HEK293 (cell line): ENCODE data around the gene IGSF9.

Experiments
- ZFP37 ChIP-seq: fragments of 450-650 bp; formaldehyde crosslinking; IDR thresholded peaks from 2 replicates; pipeline ENCODE4 v1.5.1; 2016; ENCODE audit warnings: missing biosample characterization, missing genetic modification characterization
- ZNF174 ChIP-seq: fragments of 450-650 bp; formaldehyde crosslinking; IDR thresholded peaks from 2 replicates; pipeline ENCODE4 v1.5.0; 2017; ENCODE audit warnings: missing biosample characterization, mild to moderate bottlenecking, missing genetic modification characterization
- ZNF274 ChIP-seq, 2 experiments: fragments of 200-500 bp in 1 of 2; fragments of 450-650 bp in 1 of 2; sonication (Bioruptor generic) in 1 of 2; formaldehyde crosslinking in 1 of 2; IDR thresholded peaks; 2 replicates each; pipeline versions ENCODE4 v1.5.1 to v1.6.1; 2014 to 2016; ENCODE audit warnings: borderline replicate concordance in 1 of 2, inconsistent platforms in 1 of 2, low read length in 1 of 2, missing biosample characterization in 1 of 2, missing genetic modification characterization in 1 of 2
- TF ChIP-seq, protein P1 (sequence below): fragments of 450-650 bp; formaldehyde crosslinking; IDR thresholded peaks from 2 replicates; pipeline ENCODE4 v1.5.1; 2016; ENCODE audit warnings: missing biosample characterization, missing genetic modification characterization

DNA sequence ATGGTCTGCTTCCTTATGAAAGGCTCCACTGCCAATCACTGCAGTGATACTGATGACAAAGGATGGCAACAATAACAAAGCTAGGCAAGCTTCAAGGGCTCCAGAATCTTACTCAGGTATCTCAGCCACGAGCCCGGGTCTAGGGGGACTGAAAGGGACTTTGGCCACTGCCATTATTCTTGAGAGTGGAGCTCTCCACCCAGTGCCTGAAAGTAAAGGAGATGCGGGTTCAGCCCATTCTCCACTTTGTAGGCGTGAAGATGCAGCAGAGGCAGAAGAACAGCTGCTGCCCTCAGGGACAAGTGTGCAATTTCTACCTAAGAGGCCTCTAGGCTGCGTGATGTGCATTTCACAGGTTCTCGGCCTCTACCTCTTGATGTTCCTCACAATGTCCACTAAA, 40.1 kb upstream of the IGSF9 start:
- TF ChIP-seq ZFP37 (tag by site-specific recombination) = no peak
- TF ChIP-seq ZNF274 (IDR thresholded peaks at IDR 0.05; ENCODE audit: low read length) = no peak
- TF ChIP-seq ZNF274 (tag by site-specific recombination; IDR thresholded peaks at IDR 0.05; ENCODE audit: borderline replicate concordance) = no peak
- TF ChIP-seq ZNF174 = no peak
- TF ChIP-seq, protein P1, sequence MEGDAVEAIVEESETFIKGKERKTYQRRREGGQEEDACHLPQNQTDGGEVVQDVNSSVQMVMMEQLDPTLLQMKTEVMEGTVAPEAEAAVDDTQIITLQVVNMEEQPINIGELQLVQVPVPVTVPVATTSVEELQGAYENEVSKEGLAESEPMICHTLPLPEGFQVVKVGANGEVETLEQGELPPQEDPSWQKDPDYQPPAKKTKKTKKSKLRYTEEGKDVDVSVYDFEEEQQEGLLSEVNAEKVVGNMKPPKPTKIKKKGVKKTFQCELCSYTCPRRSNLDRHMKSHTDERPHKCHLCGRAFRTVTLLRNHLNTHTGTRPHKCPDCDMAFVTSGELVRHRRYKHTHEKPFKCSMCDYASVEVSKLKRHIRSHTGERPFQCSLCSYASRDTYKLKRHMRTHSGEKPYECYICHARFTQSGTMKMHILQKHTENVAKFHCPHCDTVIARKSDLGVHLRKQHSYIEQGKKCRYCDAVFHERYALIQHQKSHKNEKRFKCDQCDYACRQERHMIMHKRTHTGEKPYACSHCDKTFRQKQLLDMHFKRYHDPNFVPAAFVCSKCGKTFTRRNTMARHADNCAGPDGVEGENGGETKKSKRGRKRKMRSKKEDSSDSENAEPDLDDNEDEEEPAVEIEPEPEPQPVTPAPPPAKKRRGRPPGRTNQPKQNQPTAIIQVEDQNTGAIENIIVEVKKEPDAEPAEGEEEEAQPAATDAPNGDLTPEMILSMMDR (tag by site-specific recombination) = no peak
